Osteoblast (primary cell): ENCODE measurements around the gene DEFB129. TPM values are rescaled to one million over a fixed set of nuclear protein-coding genes. Genes with fewer than 3 reads are reported as not detected.
A peak's percentile ranks its signal among the peaks of the same experiment; 100 is the strongest.

Source experiments
- DNase-seq: peaks from one replicate; pipeline ENCODE4 v3.0.0; 2011; ENCODE audit warnings: low spot score, mixed read lengths; ENCODE audit not compliant: insufficient read length; ENCODE audit errors: missing footprints
- H2AFZ ChIP-seq: 2 replicates; pipeline ENCODE4 v1.6.0; 2011; ENCODE audit warnings: mild to moderate bottlenecking, low read length
- H3K27ac ChIP-seq: 2 replicates; pipeline ENCODE4 v1.5.1; 2011; ENCODE audit warnings: mild to moderate bottlenecking, low read depth, low read length, moderate library complexity
- H3K27me3 ChIP-seq: 2 replicates; pipeline ENCODE4 v1.6.0; 2012; ENCODE audit warnings: mild to moderate bottlenecking, control low read depth, inconsistent platforms, low read length, moderate library complexity; ENCODE audit not compliant: insufficient read depth
- H3K36me3 ChIP-seq: 2 replicates; pipeline ENCODE4 v1.5.1; 2011; ENCODE audit warnings: mild to moderate bottlenecking, low read length, control low read depth, moderate library complexity; ENCODE audit not compliant: insufficient read depth
- H3K4me1 ChIP-seq: 2 replicates; pipeline ENCODE4 v1.5.1; 2011; ENCODE audit warnings: mild to moderate bottlenecking, low read length, control low read depth, moderate library complexity; ENCODE audit not compliant: insufficient read depth
- H3K4me2 ChIP-seq: 2 replicates; pipeline ENCODE4 v1.6.0; 2011; ENCODE audit warnings: mild to moderate bottlenecking, low read length; ENCODE audit not compliant: insufficient read depth
- H3K4me3 ChIP-seq: fragments of 200-600 bp; sonication (generic); 3 replicates; pipeline ENCODE4 v1.5.1; 2012; ENCODE audit warnings: mild to moderate bottlenecking, low read length, inconsistent platforms; ENCODE audit not compliant: insufficient read depth
- H3K79me2 ChIP-seq: 2 replicates; pipeline ENCODE4 v1.6.0; 2012; ENCODE audit warnings: mild to moderate bottlenecking, low read length, control low read depth, inconsistent platforms; ENCODE audit not compliant: insufficient read depth
- H3K9me3 ChIP-seq: 2 replicates; pipeline ENCODE4 v1.5.1; 2011; ENCODE audit warnings: low read depth, low read length, control low read depth
- H4K20me1 ChIP-seq: 2 replicates; pipeline ENCODE4 v1.6.0; 2012; ENCODE audit warnings: mild to moderate bottlenecking, low read length, control low read depth; ENCODE audit not compliant: insufficient read depth
- total RNA-seq: library from RNA; depleted of rRNA; stranded (reverse); fragments of >200 nt; gene quantifications from 2 replicates; pipeline ENCODE4 v1.2.3, GENCODE V29; 2012
- TF ChIP-seq, protein P1 (sequence below): IDR thresholded peaks from 2 replicates; pipeline ENCODE4 v1.5.1; 2011; ENCODE audit warnings: mild to moderate bottlenecking, low read depth, low read length, moderate library complexity; ENCODE audit errors: extremely low read depth

Gene DEFB129
- total RNA-seq, 1 donor: not detected

DNA sequence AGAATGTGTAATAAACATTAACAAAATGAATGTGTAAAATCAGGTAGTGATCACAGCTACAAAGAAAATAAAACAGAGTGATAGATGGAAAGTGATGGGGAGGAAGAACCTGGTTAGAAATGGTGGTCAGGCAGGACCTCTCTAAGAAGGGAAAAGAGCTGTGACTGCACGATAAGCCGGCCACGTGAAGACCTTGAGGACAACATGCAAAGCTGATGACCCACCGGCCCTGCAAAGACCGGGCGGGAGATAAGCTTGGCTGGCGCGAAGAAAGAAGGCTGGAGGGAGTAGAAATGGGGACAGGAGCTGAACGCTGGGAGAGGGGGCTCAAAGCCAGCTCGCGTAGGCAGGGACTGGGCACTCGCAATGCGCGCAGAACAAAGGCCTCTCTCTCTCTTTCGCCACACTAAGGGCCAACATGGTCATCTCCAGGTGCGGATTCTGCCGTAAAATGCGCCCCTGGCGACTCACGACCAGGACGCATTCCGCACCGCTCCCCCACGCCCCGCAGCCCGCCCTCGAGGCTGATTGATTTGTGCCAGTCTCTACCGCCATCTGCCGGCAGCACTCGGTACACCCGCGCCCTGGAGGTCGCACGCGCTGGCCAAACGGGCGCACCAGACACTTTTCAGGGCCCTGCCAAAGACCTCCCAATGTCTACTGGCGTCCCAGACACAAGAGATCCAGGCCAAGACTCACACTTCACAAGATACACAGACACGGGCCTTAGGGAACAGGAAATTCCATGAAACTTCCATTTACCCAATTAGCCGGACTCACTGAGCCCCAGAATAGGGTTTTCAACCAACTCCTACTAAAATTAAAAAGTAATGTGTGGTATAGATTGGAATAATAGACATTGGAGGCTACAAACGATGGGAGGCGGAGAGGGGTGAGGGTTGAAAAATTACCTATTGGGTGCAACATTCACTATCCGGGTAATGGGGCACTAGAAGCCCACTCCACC is 39.8 kb downstream of the DEFB129 start:
- Histone ChIP-seq H4K20me1 (no peaks in the 10 kb centered on the region), H3K36me3 (no peaks in the 10 kb centered on the region), H3K9me3 (no peaks in the 10 kb centered on the region), H3K4me3 (peak overlapping the region; percentile 73), H3K27ac (no peak overlapping the region), H3K27me3 (peaks cover 12% of the 10 kb centered on the region), H2AFZ (peak overlapping the region; percentile 99), H3K79me2 (no peaks in the 10 kb centered on the region), H3K4me1 (peaks cover 5% of the 10 kb centered on the region), H3K4me2 (peak overlapping the region; percentile 99)
- TF ChIP-seq, protein P1, sequence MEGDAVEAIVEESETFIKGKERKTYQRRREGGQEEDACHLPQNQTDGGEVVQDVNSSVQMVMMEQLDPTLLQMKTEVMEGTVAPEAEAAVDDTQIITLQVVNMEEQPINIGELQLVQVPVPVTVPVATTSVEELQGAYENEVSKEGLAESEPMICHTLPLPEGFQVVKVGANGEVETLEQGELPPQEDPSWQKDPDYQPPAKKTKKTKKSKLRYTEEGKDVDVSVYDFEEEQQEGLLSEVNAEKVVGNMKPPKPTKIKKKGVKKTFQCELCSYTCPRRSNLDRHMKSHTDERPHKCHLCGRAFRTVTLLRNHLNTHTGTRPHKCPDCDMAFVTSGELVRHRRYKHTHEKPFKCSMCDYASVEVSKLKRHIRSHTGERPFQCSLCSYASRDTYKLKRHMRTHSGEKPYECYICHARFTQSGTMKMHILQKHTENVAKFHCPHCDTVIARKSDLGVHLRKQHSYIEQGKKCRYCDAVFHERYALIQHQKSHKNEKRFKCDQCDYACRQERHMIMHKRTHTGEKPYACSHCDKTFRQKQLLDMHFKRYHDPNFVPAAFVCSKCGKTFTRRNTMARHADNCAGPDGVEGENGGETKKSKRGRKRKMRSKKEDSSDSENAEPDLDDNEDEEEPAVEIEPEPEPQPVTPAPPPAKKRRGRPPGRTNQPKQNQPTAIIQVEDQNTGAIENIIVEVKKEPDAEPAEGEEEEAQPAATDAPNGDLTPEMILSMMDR: peak; percentile 81
- DNase-seq: peak; percentile 96

DNA sequence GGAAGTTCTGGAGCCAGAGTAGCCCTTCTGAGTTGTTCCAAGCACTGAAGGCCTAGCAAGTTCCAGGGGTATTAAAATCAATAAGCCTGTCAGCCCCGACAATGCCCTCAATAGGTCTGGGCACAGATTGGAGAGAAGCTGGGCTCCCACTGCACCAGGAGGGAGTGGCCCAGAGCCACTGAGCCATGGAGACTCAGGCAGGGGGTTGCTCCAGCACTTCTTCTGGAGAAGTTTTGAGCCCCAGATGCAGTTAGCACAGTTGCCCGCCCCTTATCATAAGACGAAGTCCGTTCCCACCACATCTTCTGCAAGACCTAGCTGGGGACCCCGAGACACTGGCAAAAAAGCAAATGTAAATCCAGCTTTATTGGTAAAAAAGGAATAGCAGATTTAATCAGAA is 43.5 kb downstream of the DEFB129 start:
- H3K27me3 ChIP-seq: peaks cover 5% of the 10 kb centered on the region
- no peak overlapping the region for H3K4me3 ChIP-seq
- no peaks in the 10 kb centered on the region for H3K36me3 ChIP-seq
- TF ChIP-seq, protein P1: no peak
- peaks cover 5% of the 10 kb centered on the region for H3K4me1 ChIP-seq
- H3K27ac ChIP-seq: no peak overlapping the region
- H2AFZ ChIP-seq: no peak overlapping the region
- H3K4me2 ChIP-seq: no peak overlapping the region
- DNase-seq: no peak
- no peaks in the 10 kb centered on the region for H3K9me3 ChIP-seq
- no peaks in the 10 kb centered on the region for H4K20me1 ChIP-seq
- no peaks in the 10 kb centered on the region for H3K79me2 ChIP-seq

DNA sequence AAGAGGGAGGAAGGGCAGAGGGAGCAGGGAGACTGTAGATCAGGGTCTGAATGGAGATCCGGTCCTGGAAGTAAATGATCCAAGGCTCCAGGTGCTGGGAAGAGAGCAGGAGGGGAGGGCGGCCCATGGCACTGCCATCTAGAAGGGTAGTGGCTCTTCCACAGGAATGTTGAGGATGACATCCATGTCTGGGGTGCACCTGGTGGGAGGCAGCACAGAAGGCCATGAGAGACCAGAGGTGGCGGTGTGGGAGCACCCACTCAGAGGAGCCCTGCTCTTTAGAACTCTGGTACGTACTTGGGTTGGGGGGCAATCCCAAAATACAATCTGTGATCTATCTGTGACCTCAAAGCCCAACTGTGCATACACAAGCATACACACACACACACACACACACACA is 44.0 kb downstream of the DEFB129 start:
- H3K9me3 ChIP-seq: no peaks in the 10 kb centered on the region
- no peak overlapping the region for H3K4me2 ChIP-seq
- no peak overlapping the region for H3K27ac ChIP-seq
- H3K4me1 ChIP-seq: peaks cover 5% of the 10 kb centered on the region
- no peak overlapping the region for H2AFZ ChIP-seq
- H3K36me3 ChIP-seq: no peaks in the 10 kb centered on the region
- H3K79me2 ChIP-seq: no peaks in the 10 kb centered on the region
- TF ChIP-seq, protein P1: no peak
- peaks cover 1% of the 10 kb centered on the region for H3K27me3 ChIP-seq
- no peaks in the 10 kb centered on the region for H4K20me1 ChIP-seq
- no peak overlapping the region for H3K4me3 ChIP-seq
- no peak for DNase-seq

DNA sequence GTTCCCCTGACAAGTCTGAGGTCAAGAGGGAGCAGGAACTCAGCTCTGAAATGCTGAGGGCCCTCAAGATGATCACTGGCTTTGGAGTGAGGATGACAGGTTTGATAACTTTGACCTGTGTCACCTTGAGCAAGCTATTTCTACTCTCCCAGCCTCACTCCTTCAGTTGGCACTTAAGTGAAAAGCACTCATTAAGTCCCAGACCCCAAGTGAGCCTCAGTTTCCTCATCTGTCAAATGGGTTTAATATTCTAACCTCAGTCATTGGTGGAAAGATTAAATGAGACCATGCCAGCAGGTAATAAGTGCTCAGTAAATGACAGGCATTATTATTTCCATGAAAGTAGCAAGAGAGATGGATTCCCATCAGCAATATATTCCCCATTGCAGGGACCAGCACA is 44.5 kb downstream of the DEFB129 start:
- H3K9me3 ChIP-seq: no peaks in the 10 kb centered on the region
- no peaks in the 10 kb centered on the region for H4K20me1 ChIP-seq
- TF ChIP-seq, protein P1: no peak

More for the DNA sequence above, 44.5 kb downstream of the DEFB129 start:
- Histone ChIP-seq H3K4me2 (no peak overlapping the region), H3K4me3 (no peak overlapping the region), H3K27me3 (no peaks in the 10 kb centered on the region), H3K36me3 (no peaks in the 10 kb centered on the region), H3K79me2 (no peaks in the 10 kb centered on the region), H2AFZ (no peak overlapping the region), H3K4me1 (peaks cover 4% of the 10 kb centered on the region), H3K27ac (no peak overlapping the region)
- no peak for DNase-seq
